Progenitor cell of endocrine pancreas (in vitro differentiated cells): ENCODE measurements around the gene CHPF2. TPM values are rescaled to one million over a fixed set of nuclear protein-coding genes. Genes with fewer than 3 reads are reported as not detected.

Experiments used
- DNase-seq: peaks from one replicate; pipeline ENCODE4 v3.0.0; 2021; ENCODE audit warnings: low spot score; ENCODE audit not compliant: unreplicated experiment
- H3K27ac Mint-ChIP-seq: 2 replicates; pipeline ENCODE4 v1.8.0; 2021; ENCODE audit warnings: mild to moderate bottlenecking, moderate library complexity, mixed read lengths
- H3K27me3 Mint-ChIP-seq: 2 replicates; pipeline ENCODE4 v1.8.0; 2021; ENCODE audit warnings: mixed read lengths
- H3K36me3 Mint-ChIP-seq: 2 replicates; pipeline ENCODE4 v1.8.0; 2022; ENCODE audit warnings: mixed read lengths; ENCODE audit not compliant: insufficient read depth
- H3K4me1 Mint-ChIP-seq: 2 replicates; pipeline ENCODE4 v1.8.0; 2021; ENCODE audit warnings: low read depth, mixed read lengths
- H3K4me3 Mint-ChIP-seq: 2 replicates; pipeline ENCODE4 v1.8.0; 2021; ENCODE audit warnings: low read depth, mild to moderate bottlenecking, moderate library complexity, mixed read lengths
- H3K9me3 Mint-ChIP-seq: 2 replicates; pipeline ENCODE4 v1.8.0; 2021; ENCODE audit warnings: low read depth, mixed read lengths
- CTCF ChIP-seq: fragments of 200-600 bp; sonication (generic); IDR thresholded peaks from one replicate; pipeline ENCODE4 v1.5.0; 2021; ENCODE audit warnings: antibody characterized with exemption, mild to moderate bottlenecking; ENCODE audit not compliant: unreplicated experiment
- total RNA-seq: library from RNA; stranded (reverse); gene quantifications from 2 replicates; pipeline ENCODE4 v1.2.1, GENCODE V29; 2021

The CHPF2 gene
- total RNA-seq, 1 donor from 2014 or later = 42.2 TPM

DNA sequence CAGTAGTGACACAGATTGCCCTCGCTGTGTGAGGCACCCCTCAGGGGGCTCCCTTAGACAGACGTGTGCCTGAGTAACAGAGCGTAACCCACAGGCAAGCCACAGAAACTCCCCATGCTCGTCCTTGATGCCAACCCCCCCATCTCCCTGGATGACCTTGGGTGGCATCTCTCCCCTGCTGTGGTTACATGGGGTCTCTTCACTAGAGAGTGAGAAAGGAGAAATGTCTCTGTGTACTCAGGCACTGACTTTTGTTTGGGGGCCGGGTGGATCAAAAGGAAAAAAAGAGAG lies 44.1 kb upstream of the CHPF2 start:
- H3K4me1 Mint-ChIP-seq = no peaks in the 10 kb centered on the region
- TF ChIP-seq CTCF = no peak
- DNase-seq = no peak
- no peak overlapping the region for H3K4me3 Mint-ChIP-seq
- H3K36me3 Mint-ChIP-seq = no peaks in the 10 kb centered on the region
- no peaks in the 10 kb centered on the region for H3K9me3 Mint-ChIP-seq
- H3K27me3 Mint-ChIP-seq = peaks cover 30% of the 10 kb centered on the region
- H3K27ac Mint-ChIP-seq = no peak overlapping the region

DNA sequence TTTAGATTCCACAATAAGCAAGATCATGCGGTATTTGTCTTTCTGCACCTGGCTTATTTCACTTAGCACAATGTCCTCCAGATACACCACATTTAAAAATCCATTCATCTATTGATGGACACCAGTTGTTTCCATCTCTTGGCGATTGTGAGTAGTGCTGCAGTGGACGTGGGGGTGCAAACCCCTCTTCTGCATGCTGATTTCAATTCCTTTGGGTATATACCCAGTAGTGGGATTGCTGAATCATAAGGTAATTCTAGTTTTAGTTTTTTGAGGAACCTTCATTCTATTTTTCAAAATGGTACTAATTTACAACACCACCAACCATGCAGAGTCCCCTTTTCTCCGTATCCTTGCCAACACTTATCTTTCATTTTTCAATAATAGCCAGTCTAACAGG lies 43.2 kb upstream of the CHPF2 start:
- Mint-ChIP-seq H3K36me3 (no peaks in the 10 kb centered on the region), H3K9me3 (no peaks in the 10 kb centered on the region), H3K27me3 (peaks cover 35% of the 10 kb centered on the region), H3K4me3 (no peak overlapping the region), H3K27ac (no peak overlapping the region), H3K4me1 (no peaks in the 10 kb centered on the region)
- no peak for TF ChIP-seq CTCF
- no peak for DNase-seq

DNA sequence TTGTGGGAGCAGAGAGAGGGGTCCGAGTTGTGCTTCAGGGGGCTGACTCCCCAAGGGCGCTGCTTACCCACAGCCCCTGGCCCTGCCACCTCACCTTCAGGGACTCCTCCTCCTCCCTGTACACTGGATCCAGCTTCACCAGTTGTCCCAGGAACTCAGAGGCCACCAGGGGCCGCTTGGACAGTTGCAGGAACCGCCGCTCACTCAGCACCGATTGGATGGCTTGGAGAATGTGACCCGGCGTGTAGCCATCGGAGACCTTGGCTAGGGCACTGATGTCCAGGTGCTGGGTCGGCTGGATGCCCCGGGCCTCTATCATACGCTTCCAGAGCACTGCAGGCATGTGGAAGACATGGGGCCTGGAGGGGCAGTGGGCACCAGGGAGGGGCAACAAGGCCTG lies 40.7 kb upstream of the CHPF2 start:
- H3K27me3 Mint-ChIP-seq = peaks cover 35% of the 10 kb centered on the region
- H3K4me3 Mint-ChIP-seq = no peak overlapping the region

DNA sequence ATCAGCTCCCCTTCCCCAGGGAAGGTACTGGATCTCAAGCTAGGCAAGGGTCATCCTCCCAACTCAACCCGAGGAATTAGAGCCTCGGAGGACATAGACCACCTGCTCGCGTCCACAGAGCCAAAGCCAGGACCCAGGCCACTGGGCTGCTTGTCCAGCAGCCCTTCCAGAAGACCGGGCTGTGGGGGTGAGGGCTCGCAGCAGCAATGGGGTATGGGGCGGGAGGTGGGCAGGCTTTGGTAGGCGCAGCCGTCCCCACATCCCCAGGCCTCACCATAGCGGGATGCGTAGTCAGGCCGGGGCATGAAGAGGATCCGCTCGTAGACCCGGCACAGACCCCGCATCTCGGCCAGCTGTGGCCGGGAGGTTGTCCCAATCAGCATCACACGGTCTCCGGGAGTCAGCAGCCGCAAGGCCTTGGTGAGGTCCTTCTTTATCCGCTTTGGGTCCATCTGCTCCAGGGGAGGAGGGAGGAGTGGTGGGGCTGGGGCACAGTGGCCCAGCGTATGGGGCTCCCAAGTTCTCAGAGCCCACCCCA lies 40.2 kb upstream of the CHPF2 start:
- H3K4me1 Mint-ChIP-seq = no peaks in the 10 kb centered on the region
- H3K36me3 Mint-ChIP-seq = no peaks in the 10 kb centered on the region
- H3K27ac Mint-ChIP-seq = no peak overlapping the region
- peaks cover 33% of the 10 kb centered on the region for H3K27me3 Mint-ChIP-seq
- no peaks in the 10 kb centered on the region for H3K9me3 Mint-ChIP-seq
- no peak for TF ChIP-seq CTCF
- DNase-seq = no peak
- H3K4me3 Mint-ChIP-seq = no peak overlapping the region

More for the DNA sequence above, 40.7 kb upstream of the CHPF2 start:
- no peak for TF ChIP-seq CTCF
- no peaks in the 10 kb centered on the region for H3K9me3 Mint-ChIP-seq
- H3K27ac Mint-ChIP-seq = no peak overlapping the region
- no peaks in the 10 kb centered on the region for H3K4me1 Mint-ChIP-seq
- H3K36me3 Mint-ChIP-seq = no peaks in the 10 kb centered on the region
- no peak for DNase-seq

DNA sequence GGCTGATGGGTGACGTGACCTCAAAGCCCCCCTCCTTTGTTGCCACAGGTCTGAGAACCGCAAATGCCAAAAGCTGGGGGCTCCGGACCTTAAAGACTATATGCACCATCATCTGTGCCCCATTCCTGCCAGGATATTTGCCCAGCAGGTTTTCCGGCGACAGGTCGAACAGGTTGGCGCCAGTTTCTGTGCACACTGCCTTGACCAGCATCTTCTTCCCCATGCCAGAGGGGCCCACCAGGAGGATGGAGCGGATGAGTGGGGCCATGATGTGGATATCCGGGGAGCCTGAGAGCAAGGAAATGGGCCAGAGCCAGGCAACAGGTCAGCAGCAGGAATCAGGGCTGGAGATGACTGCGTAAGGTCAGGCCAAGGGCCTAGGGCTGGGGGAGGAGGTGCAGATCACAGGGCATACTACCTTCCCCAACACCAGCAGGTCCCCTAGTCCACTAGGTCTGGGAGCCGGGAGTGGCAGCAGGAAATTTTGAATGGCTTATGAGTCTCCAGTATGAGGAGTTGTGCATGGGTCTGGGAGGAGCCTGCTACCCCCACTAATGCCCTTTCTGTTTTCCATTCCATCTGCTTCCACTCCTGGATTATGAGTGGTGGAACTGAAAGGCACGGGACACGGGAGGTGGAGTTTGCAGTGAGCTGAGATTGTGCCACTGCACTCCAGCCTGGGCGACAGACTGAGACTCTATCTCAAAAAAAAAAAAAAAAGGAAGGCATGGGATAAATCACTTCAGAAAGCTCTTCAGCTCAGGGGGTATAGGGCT lies 38.9 kb upstream of the CHPF2 start:
- H3K4me3 Mint-ChIP-seq = no peak overlapping the region
- no peak for TF ChIP-seq CTCF
- no peaks in the 10 kb centered on the region for H3K36me3 Mint-ChIP-seq

More for the DNA sequence above, 38.9 kb upstream of the CHPF2 start:
- no peak overlapping the region for H3K27ac Mint-ChIP-seq
- DNase-seq = no peak
- H3K27me3 Mint-ChIP-seq = peaks cover 29% of the 10 kb centered on the region
- H3K9me3 Mint-ChIP-seq = no peaks in the 10 kb centered on the region
- no peaks in the 10 kb centered on the region for H3K4me1 Mint-ChIP-seq
